A549 treated with Mapracorat at 1 μM for 4 hours (cell line): ENCODE results near the gene SCARB2. TPM values are rescaled to one million over a fixed set of nuclear protein-coding genes. Genes with fewer than 3 reads are reported as not detected.

Experiments used
- total RNA-seq: library from RNA; stranded (reverse); fragments of 200-300 nt; extraction: Qiagen RNA extraction; gene quantifications from 5 replicates; pipeline ENCODE4 v1.2.3, GENCODE V29; 2022

The SCARB2 gene, protein sequence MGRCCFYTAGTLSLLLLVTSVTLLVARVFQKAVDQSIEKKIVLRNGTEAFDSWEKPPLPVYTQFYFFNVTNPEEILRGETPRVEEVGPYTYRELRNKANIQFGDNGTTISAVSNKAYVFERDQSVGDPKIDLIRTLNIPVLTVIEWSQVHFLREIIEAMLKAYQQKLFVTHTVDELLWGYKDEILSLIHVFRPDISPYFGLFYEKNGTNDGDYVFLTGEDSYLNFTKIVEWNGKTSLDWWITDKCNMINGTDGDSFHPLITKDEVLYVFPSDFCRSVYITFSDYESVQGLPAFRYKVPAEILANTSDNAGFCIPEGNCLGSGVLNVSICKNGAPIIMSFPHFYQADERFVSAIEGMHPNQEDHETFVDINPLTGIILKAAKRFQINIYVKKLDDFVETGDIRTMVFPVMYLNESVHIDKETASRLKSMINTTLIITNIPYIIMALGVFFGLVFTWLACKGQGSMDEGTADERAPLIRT
- total RNA-seq, result 42.0 to 53.9 TPM (median 51.7 TPM) in 5 replicates

GRCh38 chr4:76213415-76214176, at the start of gene SCARB2:
Gene SCARB2, minus strand, starts transcription at chr4:76213824. Its CDS starts 281 bp downstream, at chr4:76213543.

DNA sequence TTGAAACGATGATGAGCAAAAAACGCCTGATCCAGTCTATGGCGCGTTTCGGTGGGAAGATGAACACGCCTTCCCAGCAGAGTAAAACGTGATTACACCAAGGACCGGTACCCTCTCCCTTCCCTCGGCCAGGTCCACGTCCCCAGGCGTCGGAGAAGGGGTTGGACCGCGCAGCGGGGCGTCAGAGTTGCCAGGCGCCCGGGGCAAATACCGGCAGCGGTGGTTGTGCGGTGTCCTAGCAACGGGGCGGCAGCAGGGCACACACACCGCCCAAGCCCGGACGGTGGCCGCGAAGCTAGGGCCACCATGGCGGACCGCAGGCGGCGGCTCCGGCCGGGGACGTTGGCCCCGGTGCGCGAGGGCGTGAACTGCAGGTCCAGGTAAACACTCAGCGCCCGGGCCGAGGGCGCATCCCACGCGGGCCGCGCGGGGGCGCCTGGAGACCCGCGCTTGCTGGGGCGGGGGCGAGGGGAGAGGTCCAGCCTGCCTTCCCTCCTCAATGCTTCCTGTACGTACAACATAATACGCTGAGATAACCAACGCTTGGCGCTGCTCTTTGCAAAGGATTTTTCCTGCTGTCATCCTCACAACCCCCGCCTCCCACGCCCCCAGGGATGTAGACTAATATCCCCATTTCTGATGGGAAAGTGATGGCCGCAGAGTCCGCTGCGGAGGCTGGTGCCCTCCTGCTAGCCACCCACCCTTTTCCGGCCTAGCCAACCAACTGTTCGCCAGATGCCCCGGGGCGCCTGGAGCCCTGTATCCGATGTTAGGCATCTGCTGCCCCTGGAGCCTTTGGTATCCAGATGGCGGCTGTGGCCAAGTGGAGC, 38.0 kb upstream of the SCARB2 start, which contains the start of gene FAM47E:
FAM47E (plus strand) TSS at position 281 of the 830 bp plus-strand sequence; CDS start at position 307, 26 bp downstream.

GRCh38 chr4:76148142-76148865, 65.3 kb downstream of the SCARB2 start, which contains the start of gene NUP54:
Gene NUP54, minus strand, starts transcription at chr4:76148397. Its CDS starts 23 bp downstream, at chr4:76148374.

Other genes starting within 250 kb of the SCARB2 start
- gene SDAD1, start 222.9 kb downstream of the SCARB2 start, total RNA-seq, result 14.9 to 18.6 TPM (median 15.7 TPM) in 5 replicates
- gene CXCL9, start 206.3 kb downstream of the SCARB2 start, total RNA-seq, result not detected in 5 replicates
- 0.12 to 0.19 TPM (median 0.15 TPM) in 3 of 5 replicates, not detected in the others for gene CXCL10, start 190.3 kb downstream of the SCARB2 start, total RNA-seq
- 0.13 to 0.19 TPM in 2 of 5 replicates, not detected in the others for gene CXCL11, start 177.8 kb downstream of the SCARB2 start, total RNA-seq
- gene ART3, start 139.1 kb downstream of the SCARB2 start, total RNA-seq, result not detected in 5 replicates
- 24.5 to 42.3 TPM (median 27.8 TPM) in 5 replicates for gene NUP54, start 65.4 kb downstream of the SCARB2 start, total RNA-seq
- gene FAM47E, start 37.9 kb upstream of the SCARB2 start, total RNA-seq, result 0.06 to 0.16 TPM (median 0.07 TPM) in 3 of 5 replicates, not detected in the others
- gene STBD1, start 92.9 kb upstream of the SCARB2 start, total RNA-seq, result 10.4 to 12.7 TPM (median 10.7 TPM) in 5 replicates
- gene CCDC158, start 207.3 kb upstream of the SCARB2 start, total RNA-seq, result 0.06 TPM in 1 of 5 replicates, not detected in the others
- gene SHROOM3, start 221.4 kb upstream of the SCARB2 start, total RNA-seq, result 8.9 to 15.6 TPM (median 12.5 TPM) in 5 replicates